ENCODE results near the gene CLCNKB.
"Not testable (repeated sequence)": the region's sequence is repeated elsewhere in the genome, so short reads cannot be mapped to it uniquely, and the experiment has no call there.

Gene CLCNKB

GRCh38 chr1:16038620-16038912 is 5.0 kb upstream of the CLCNKB start:
- H3K4me3 ChIP-seq (replicated peaks; ENCODE audit: low read depth, low read length) = no peak overlapping the region
- no peak for TF ChIP-seq CTCF (IDR thresholded peaks at IDR 0.05; ENCODE audit: low read length, missing control alignments)
- no peak for DNase-seq (ENCODE audit: low read depth)

- not testable (repeated sequence) for H3K4me3 ChIP-seq (replicated peaks; ENCODE audit: low read depth, low read length); DNase-seq (ENCODE audit: low read depth)
Measured at GRCh38 chr1:16039871-16040270, 3.7 kb upstream of the CLCNKB start.

GRCh38 chr1:16041200-16041599 is 2.4 kb upstream of the CLCNKB start:
- TF ChIP-seq CTCF (IDR thresholded peaks at IDR 0.05; ENCODE audit: low read length, missing control alignments) = no peak
- no peak for DNase-seq (ENCODE audit: low read depth)

GRCh38 chr1:16042096-16042495 is 1.5 kb upstream of the CLCNKB start:
- H3K4me3 ChIP-seq (replicated peaks; ENCODE audit: low read depth, low read length) = no peak overlapping the region
- no peak for DNase-seq (ENCODE audit: low read depth)
- TF ChIP-seq CTCF (IDR thresholded peaks at IDR 0.05; ENCODE audit: low read length, missing control alignments) = peak; percentile 9

More at GRCh38 chr1:16041200-16041599, 2.4 kb upstream of the CLCNKB start:
- no peak overlapping the region for H3K4me3 ChIP-seq (replicated peaks; ENCODE audit: low read depth, low read length)

- not testable (repeated sequence) for H3K4me3 ChIP-seq (replicated peaks; ENCODE audit: low read depth, low read length)
Measured at GRCh38 chr1:16042654-16043053, 928 bp upstream of the CLCNKB start.

GRCh38 chr1:16043950-16044349 is 368 bp downstream of the CLCNKB start:
- no peak for DNase-seq (ENCODE audit: low read depth)
- H3K4me3 ChIP-seq (replicated peaks; ENCODE audit: low read depth, low read length) = no peak overlapping the region
- no peak for TF ChIP-seq CTCF (IDR thresholded peaks at IDR 0.05; ENCODE audit: low read length, missing control alignments)

More at GRCh38 chr1:16042654-16043053, 928 bp upstream of the CLCNKB start:
- DNase-seq (ENCODE audit: low read depth) = not testable (repeated sequence)

GRCh38 chr1:16046842-16047241 is 3.3 kb downstream of the CLCNKB start:
- no peak for TF ChIP-seq CTCF (IDR thresholded peaks at IDR 0.05; ENCODE audit: low read length, missing control alignments)
- peak; percentile 13 for DNase-seq (ENCODE audit: low read depth)
- no peak overlapping the region for H3K4me3 ChIP-seq (replicated peaks; ENCODE audit: low read depth, low read length)

- DNase-seq (ENCODE audit: low read depth) = no peak
- no peak overlapping the region for H3K4me3 ChIP-seq (replicated peaks; ENCODE audit: low read depth, low read length)
- no peak for TF ChIP-seq CTCF (IDR thresholded peaks at IDR 0.05; ENCODE audit: low read length, missing control alignments)
Measured at GRCh38 chr1:16047791-16048475, 4.4 kb downstream of the CLCNKB start.
